ENCODE measurements around the gene WDR4.
"Not testable (repeated sequence)": the region's sequence is repeated elsewhere in the genome, so short reads cannot be mapped to it uniquely, and the experiment has no call there.

The WDR4 gene

DNA sequence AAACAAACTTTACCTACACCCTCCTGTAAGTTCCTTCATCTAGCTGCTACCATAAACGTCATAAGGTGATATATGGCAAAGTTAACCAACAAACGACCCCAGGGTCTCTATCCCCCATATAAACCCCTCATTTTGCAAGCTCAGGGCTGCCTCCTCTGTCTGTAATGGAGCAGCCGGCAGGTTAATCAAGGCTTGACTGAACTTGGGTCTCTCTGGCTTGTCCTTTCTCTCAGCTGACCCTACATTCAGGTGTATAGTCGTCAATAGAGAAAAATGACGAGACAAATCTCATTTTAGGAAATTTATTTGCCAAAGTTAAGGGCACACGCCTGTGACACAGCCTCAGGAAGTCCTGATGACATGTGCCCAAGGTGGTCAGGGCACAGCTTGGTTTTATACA is 67.4 kb downstream of the WDR4 start:
- no peak overlapping the region for H3K4me3 ChIP-seq (ENCODE audit: low read depth, low read length)
- TF ChIP-seq, protein P1, sequence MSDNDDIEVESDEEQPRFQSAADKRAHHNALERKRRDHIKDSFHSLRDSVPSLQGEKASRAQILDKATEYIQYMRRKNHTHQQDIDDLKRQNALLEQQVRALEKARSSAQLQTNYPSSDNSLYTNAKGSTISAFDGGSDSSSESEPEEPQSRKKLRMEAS (IDR thresholded peaks at IDR 0.05; ENCODE audit: low read depth, low read length), result no peak
- TF ChIP-seq POLR2A (IDR thresholded peaks at IDR 0.05; ENCODE audit: extremely low read depth, insufficient read length), result no peak
- TF ChIP-seq MYC (IDR thresholded peaks at IDR 0.05; ENCODE audit: low read depth, low read length), result no peak
- TF ChIP-seq, protein P2, sequence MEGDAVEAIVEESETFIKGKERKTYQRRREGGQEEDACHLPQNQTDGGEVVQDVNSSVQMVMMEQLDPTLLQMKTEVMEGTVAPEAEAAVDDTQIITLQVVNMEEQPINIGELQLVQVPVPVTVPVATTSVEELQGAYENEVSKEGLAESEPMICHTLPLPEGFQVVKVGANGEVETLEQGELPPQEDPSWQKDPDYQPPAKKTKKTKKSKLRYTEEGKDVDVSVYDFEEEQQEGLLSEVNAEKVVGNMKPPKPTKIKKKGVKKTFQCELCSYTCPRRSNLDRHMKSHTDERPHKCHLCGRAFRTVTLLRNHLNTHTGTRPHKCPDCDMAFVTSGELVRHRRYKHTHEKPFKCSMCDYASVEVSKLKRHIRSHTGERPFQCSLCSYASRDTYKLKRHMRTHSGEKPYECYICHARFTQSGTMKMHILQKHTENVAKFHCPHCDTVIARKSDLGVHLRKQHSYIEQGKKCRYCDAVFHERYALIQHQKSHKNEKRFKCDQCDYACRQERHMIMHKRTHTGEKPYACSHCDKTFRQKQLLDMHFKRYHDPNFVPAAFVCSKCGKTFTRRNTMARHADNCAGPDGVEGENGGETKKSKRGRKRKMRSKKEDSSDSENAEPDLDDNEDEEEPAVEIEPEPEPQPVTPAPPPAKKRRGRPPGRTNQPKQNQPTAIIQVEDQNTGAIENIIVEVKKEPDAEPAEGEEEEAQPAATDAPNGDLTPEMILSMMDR (IDR thresholded peaks at IDR 0.05; ENCODE audit: low read depth, low read length), result no peak

DNA sequence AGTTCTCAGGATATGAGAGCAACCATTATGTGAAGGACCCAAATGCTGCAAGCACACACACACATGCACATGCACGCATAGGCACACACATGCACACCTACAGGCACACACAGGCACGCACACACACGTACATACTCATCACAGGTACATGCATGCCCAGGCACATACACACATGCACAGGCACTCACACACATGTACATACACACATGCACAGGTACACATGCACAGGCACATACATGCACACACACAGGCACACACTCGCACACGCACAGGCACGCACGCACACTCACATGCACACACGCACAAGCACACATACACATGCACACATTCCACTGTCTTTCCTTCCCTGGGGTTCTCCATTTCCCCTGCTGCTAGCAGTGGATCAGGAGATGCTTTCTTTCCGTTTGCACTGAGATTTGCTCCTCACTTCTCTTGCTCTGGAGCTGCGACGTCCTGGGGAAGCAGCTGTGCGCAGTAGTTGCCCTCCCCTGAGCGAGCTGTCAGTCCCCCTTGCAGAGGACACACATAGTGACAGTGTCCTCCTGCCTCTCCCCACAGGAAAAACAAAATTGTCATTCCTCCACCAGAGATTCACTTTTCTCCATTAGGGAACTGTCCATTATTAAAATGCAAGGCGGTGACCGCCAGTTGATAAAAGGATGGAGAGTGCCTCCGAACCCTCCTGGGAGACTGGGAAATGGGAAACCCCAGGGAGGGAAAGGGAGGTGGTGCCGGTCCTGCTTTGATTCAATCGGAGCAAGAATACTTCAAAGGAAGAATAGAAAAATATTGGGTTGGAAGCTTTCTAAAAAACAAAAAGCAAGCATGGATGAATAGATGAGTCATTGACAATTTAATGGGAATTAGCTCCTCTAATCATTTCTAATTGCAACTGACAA is 69.5 kb downstream of the WDR4 start:
- TF ChIP-seq MYC (IDR thresholded peaks at IDR 0.05; ENCODE audit: low read depth, low read length), result no peak
- TF ChIP-seq, protein P1 (IDR thresholded peaks at IDR 0.05; ENCODE audit: low read depth, low read length), result no peak
- no peak for TF ChIP-seq POLR2A (IDR thresholded peaks at IDR 0.05; ENCODE audit: extremely low read depth, insufficient read length)
- TF ChIP-seq, protein P2 (IDR thresholded peaks at IDR 0.05; ENCODE audit: low read depth, low read length), result no peak

More for the DNA sequence above, 67.4 kb downstream of the WDR4 start:
- DNase-seq (ENCODE audit: low read depth), result no peak

GRCh38 chr21:42809171-42809570 is 70.2 kb downstream of the WDR4 start:
- no peak overlapping the region for H3K4me3 ChIP-seq (ENCODE audit: low read depth, low read length)
- TF ChIP-seq, protein P2 (IDR thresholded peaks at IDR 0.05; ENCODE audit: low read depth, low read length), result no peak
- TF ChIP-seq POLR2A (IDR thresholded peaks at IDR 0.05; ENCODE audit: extremely low read depth, insufficient read length), result no peak
- no peak for TF ChIP-seq MYC (IDR thresholded peaks at IDR 0.05; ENCODE audit: low read depth, low read length)
- TF ChIP-seq, protein P1 (IDR thresholded peaks at IDR 0.05; ENCODE audit: low read depth, low read length), result no peak
- no peak for DNase-seq (ENCODE audit: low read depth)

More for the DNA sequence above, 69.5 kb downstream of the WDR4 start:
- DNase-seq (ENCODE audit: low read depth), result no peak
- no peak overlapping the region for H3K4me3 ChIP-seq (ENCODE audit: low read depth, low read length)

DNA sequence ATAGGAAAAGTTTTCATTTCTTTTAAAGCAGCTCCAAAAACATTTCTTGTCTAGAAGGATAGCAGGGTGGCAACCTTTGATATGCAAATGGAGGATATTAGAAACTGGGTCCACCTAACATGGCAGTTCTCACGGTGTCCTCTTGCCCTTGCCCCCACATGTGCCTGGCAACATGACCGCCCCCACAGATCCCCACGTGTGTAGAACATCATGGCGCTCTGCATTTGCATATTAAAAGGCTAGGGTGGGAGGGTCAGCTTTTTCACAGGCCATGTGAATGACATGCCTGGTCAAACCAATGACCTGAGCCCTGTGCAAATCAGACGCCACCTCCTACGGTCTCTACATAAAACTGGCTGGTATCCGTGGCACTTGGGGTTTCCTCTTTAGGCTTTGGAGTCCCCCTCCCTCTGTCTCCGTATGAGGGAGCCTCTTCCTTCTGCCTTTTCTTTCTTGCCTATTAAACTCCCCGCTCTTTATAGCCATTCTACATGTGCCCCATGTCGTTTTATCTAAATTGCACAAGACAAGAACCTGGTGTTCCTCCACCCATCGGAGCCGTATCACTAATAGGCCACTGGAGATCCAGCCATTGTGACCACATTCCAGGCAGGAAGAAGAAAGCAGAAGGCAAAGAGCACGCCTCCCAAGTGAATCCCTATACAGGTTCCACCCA is 71.3 kb downstream of the WDR4 start:
- H3K4me3 ChIP-seq (ENCODE audit: low read depth, low read length), result no peak overlapping the region
- DNase-seq (ENCODE audit: low read depth), result no peak
- TF ChIP-seq MYC (IDR thresholded peaks at IDR 0.05; ENCODE audit: low read depth, low read length) (no peak), POLR2A (IDR thresholded peaks at IDR 0.05; ENCODE audit: extremely low read depth, insufficient read length) (no peak)
- TF ChIP-seq, protein P1 (IDR thresholded peaks at IDR 0.05; ENCODE audit: low read depth, low read length), result peak; percentile 28; the same call in 1 of the 2 replicates
- TF ChIP-seq, protein P2 (IDR thresholded peaks at IDR 0.05; ENCODE audit: low read depth, low read length), result no peak

DNA sequence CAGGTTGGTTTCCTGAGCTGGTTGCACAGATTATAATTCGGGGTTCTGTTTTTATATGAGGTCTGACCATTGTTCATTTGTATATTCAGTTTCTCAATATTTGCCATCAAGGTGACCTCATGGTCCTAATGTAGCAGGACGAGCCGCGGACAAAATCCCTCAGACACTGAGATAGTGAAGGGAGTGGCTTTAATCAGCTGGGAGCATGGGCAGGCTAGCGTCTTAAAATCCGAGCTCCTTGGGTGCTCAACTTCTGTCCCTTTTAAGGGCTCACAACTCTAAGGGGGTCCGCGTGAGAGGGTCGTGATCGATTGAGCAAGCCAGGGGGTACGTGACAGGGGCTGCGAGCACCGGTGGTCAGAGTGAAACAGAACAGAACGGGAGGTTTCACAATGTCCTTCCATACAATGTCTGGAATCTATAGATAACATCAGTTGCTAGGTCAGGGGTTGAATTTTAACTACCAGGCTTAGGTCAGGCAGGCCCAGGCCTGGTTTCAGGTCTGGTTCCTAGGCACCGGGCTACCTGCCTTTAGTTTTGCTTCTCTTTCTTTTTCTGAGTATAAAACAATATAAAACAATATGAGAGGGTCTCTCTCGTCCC is 71.9 kb downstream of the WDR4 start:
- not testable (repeated sequence) for H3K4me3 ChIP-seq (ENCODE audit: low read depth, low read length); DNase-seq (ENCODE audit: low read depth)
